HG03520 (cell line): Measurements from ENCODE around the gene ULK2.

Source experiments
- ATAC-seq: cut with Tn5 transposase; IDR thresholded peaks from one replicate; pipeline ENCODE4 v1.9.1; 2021; ENCODE audit warnings: mild to moderate bottlenecking, moderate library complexity; ENCODE audit not compliant: unreplicated experiment

ULK2 gene

GRCh38 chr17:19750020-19750572 lies 117.6 kb downstream of the ULK2 start:
- no peak for ATAC-seq

- ATAC-seq: no peak
Observed at GRCh38 chr17:19748807-19749193, 118.9 kb downstream of the ULK2 start.

GRCh38 chr17:19747829-19748806 lies 119.6 kb downstream of the ULK2 start, which contains the start of gene ALDH3A1:
Gene ALDH3A1, minus strand, starts transcription at chr17:19748298. Its CDS starts 3,169 bp downstream, at chr17:19745129.
- ATAC-seq: no peak

- no peak for ATAC-seq
Observed at GRCh38 chr17:19747159-19747719, 120.5 kb downstream of the ULK2 start.

- ATAC-seq: no peak
Observed at GRCh38 chr17:19746517-19746916, 121.2 kb downstream of the ULK2 start.

- no peak for ATAC-seq
Observed at GRCh38 chr17:19744922-19745757, 122.6 kb downstream of the ULK2 start.

- no peak for ATAC-seq
Observed at GRCh38 chr17:19744492-19744891, 123.2 kb downstream of the ULK2 start.

GRCh38 chr17:19743101-19744100 lies 124.3 kb downstream of the ULK2 start:
- ATAC-seq: no peak

GRCh38 chr17:19742495-19742894 lies 125.2 kb downstream of the ULK2 start:
- no peak for ATAC-seq

GRCh38 chr17:19741832-19742457 lies 125.8 kb downstream of the ULK2 start:
- no peak for ATAC-seq

- ATAC-seq: no peak
Observed at GRCh38 chr17:19740933-19741332, 126.8 kb downstream of the ULK2 start.

- ATAC-seq: no peak
Observed at GRCh38 chr17:19739241-19740201, 128.2 kb downstream of the ULK2 start.

GRCh38 chr17:19738757-19739156 lies 129.0 kb downstream of the ULK2 start:
- no peak for ATAC-seq

GRCh38 chr17:19738073-19738449 lies 129.7 kb downstream of the ULK2 start:
- ATAC-seq: no peak

- ATAC-seq: no peak
Observed at GRCh38 chr17:19737305-19738072, 130.2 kb downstream of the ULK2 start.

GRCh38 chr17:19736071-19736470 lies 131.7 kb downstream of the ULK2 start:
- no peak for ATAC-seq

GRCh38 chr17:19733953-19734526 lies 133.7 kb downstream of the ULK2 start:
- no peak for ATAC-seq
